Right lung (tissue), 5 donors: Measurements from ENCODE around the gene TPK1. TPM values are rescaled to one million over a fixed set of nuclear protein-coding genes. Genes with fewer than 3 reads are reported as not detected.
A peak's percentile ranks its signal among the peaks of the same experiment; 100 is the strongest.

Experiments used
- DNase-seq, 2 donors: peaks; one replicate each; pipeline ENCODE4 v3.0.0-alpha.2; 2013
- polyA plus RNA-seq, 5 donors: library from polyadenylated mRNA; unstranded; fragments of 120-200 nt; gene quantifications; one replicate each; pipeline versions ENCODE4 v1.2.1 to v1.2.3, GENCODE V29; 2013; ENCODE audit warnings: inconsistent platforms in 1 of 5, low replicate concordance in 1 of 5; ENCODE audit not compliant: insufficient read length in 5 of 5, insufficient read depth in 1 of 5

Gene TPK1
- polyA plus RNA-seq, 5 donors, result 3.2 to 6.0 (median 4.9) TPM

- no peak for DNase-seq
Observed at GRCh38 chr7:144725070-144725469, 110.8 kb downstream of the TPK1 start.

GRCh38 chr7:144723301-144723700 is 112.6 kb downstream of the TPK1 start:
- DNase-seq, result no peak

GRCh38 chr7:144720710-144721109 is 115.1 kb downstream of the TPK1 start:
- no peak for DNase-seq

GRCh38 chr7:144720149-144720548 is 115.7 kb downstream of the TPK1 start:
- no peak for DNase-seq

GRCh38 chr7:144717720-144718119 is 118.1 kb downstream of the TPK1 start:
- no peak for DNase-seq

GRCh38 chr7:144713850-144714249 is 122.0 kb downstream of the TPK1 start:
- DNase-seq, result no peak

- DNase-seq, result no peak
Observed at GRCh38 chr7:144710791-144711190, 125.1 kb downstream of the TPK1 start.

- DNase-seq, result no peak
Observed at GRCh38 chr7:144709066-144709465, 126.8 kb downstream of the TPK1 start.

GRCh38 chr7:144691240-144691639 is 144.6 kb downstream of the TPK1 start:
- no peak for DNase-seq

- DNase-seq, result no peak
Observed at GRCh38 chr7:144682581-144683280, 153.1 kb downstream of the TPK1 start.

- no peak for DNase-seq
Observed at GRCh38 chr7:144676492-144676891, 159.4 kb downstream of the TPK1 start.

GRCh38 chr7:144674550-144674949 is 161.3 kb downstream of the TPK1 start:
- DNase-seq, result no peak

GRCh38 chr7:144672869-144673268 is 163.0 kb downstream of the TPK1 start:
- DNase-seq, result no peak

- no peak for DNase-seq
Observed at GRCh38 chr7:144671429-144671828, 164.4 kb downstream of the TPK1 start.

- DNase-seq, result peak; percentile 42 to 55
Observed at GRCh38 chr7:144670218-144670617, 165.6 kb downstream of the TPK1 start.

GRCh38 chr7:144668503-144668902 is 167.3 kb downstream of the TPK1 start:
- no peak for DNase-seq

- no peak for DNase-seq
Observed at GRCh38 chr7:144665689-144666381, 170.0 kb downstream of the TPK1 start.

GRCh38 chr7:144659211-144659610 is 176.6 kb downstream of the TPK1 start:
- no peak for DNase-seq

GRCh38 chr7:144656965-144657517 is 178.8 kb downstream of the TPK1 start:
- DNase-seq, result no peak

- DNase-seq, result no peak
Observed at GRCh38 chr7:144653449-144653848, 182.4 kb downstream of the TPK1 start.

GRCh38 chr7:144650439-144650838 is 185.4 kb downstream of the TPK1 start:
- no peak for DNase-seq

- DNase-seq, result no peak
Observed at GRCh38 chr7:144649120-144649519, 186.7 kb downstream of the TPK1 start.

- no peak for DNase-seq
Observed at GRCh38 chr7:144641389-144642044, 194.3 kb downstream of the TPK1 start.
